ENCODE results near the gene CYP39A1.
"Not testable (repeated sequence)": the region's sequence is repeated elsewhere in the genome, so short reads cannot be mapped to it uniquely, and the experiment has no call there.

CYP39A1 gene

GRCh38 chr6:46674410-46674809, 21.8 kb upstream of the CYP39A1 start:
- no peaks in the 10 kb centered on the region for H3K27me3 ChIP-seq (ENCODE audit: control insufficient read depth, insufficient read depth, low read length)
- no peak overlapping the region for H3K9ac ChIP-seq (ENCODE audit: low read length)
- no peak overlapping the region for H3K4me3 ChIP-seq (ENCODE audit: low read length)
- no peaks in the 10 kb centered on the region for H3K36me3 ChIP-seq (ENCODE audit: control insufficient read depth, insufficient read depth, low read length)
- no peaks in the 10 kb centered on the region for H3K4me1 ChIP-seq (ENCODE audit: control insufficient read depth, insufficient read depth, low read length)
- H3K27ac ChIP-seq (ENCODE audit: low read depth, low read length): no peak overlapping the region

DNA sequence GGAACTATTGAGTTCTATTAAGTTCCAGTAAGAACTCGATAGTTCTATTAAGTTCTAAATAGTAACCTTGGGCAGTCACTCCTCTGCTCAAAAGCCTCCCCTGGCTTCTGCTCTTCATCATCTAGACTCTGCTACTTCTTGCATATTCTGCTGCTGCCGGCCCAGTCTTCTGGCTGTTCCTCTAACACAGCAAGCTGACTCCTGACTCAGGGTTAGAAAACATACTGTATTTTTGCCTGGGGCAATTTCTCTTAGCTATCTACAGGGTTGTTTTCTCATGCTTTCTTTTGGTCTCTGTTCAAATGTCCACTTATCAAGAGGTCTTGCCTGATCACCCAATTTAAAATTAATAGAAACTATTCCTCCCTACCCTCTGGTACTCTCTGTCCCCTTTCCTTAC, 14.8 kb upstream of the CYP39A1 start:
- Histone ChIP-seq H3K4me1 (ENCODE audit: control insufficient read depth, insufficient read depth, low read length) (no peaks in the 10 kb centered on the region), H3K4me3 (ENCODE audit: low read length) (no peak overlapping the region), H3K36me3 (ENCODE audit: control insufficient read depth, insufficient read depth, low read length) (no peaks in the 10 kb centered on the region), H3K9ac (ENCODE audit: low read length) (no peak overlapping the region), H3K27ac (ENCODE audit: low read depth, low read length) (no peak overlapping the region), H3K27me3 (ENCODE audit: control insufficient read depth, insufficient read depth, low read length) (no peaks in the 10 kb centered on the region)

DNA sequence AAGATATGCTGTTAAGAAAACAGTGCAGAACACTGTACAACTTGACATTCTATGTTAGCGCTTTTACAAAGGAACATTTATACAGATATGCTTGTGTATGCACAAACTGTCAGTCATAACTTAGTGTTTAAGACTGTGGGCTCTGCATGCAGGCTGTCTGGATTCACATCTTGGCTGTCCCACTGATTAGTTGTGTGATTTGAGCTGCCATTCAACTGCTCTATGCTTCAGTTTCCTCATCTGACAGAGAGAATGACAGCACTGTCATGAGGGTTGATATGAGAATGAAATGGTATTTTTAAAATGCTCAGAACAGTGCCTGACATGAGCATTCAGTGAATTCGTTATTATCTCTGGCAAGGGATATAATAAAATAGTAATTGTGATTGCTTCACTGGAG, 8.9 kb upstream of the CYP39A1 start:
- no peak overlapping the region for H3K27ac ChIP-seq (ENCODE audit: low read depth, low read length)
- no peaks in the 10 kb centered on the region for H3K4me1 ChIP-seq (ENCODE audit: control insufficient read depth, insufficient read depth, low read length)
- no peak overlapping the region for H3K4me3 ChIP-seq (ENCODE audit: low read length)
- no peaks in the 10 kb centered on the region for H3K27me3 ChIP-seq (ENCODE audit: control insufficient read depth, insufficient read depth, low read length)
- no peak overlapping the region for H3K9ac ChIP-seq (ENCODE audit: low read length)
- no peaks in the 10 kb centered on the region for H3K36me3 ChIP-seq (ENCODE audit: control insufficient read depth, insufficient read depth, low read length)

DNA sequence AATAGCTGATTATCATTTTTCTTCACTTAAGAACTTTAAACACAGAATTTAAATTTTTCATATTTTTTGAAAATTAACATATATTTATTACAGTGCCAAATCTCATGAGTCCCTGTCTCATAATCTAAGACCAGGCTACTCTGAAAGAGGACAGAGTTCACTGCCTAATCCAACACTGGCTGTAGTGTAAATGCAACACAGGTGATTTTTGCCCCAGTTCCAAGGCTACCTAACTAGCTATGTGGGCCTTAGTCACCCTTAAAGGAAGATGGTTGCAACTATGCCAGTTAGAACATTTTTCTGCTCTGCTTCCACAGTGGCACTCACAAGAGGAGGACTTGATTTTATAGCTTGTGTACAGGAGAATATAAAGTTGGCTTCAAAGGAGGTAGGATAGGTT, 5.0 kb upstream of the CYP39A1 start:
- Histone ChIP-seq H3K27me3 (ENCODE audit: control insufficient read depth, insufficient read depth, low read length) (no peaks in the 10 kb centered on the region), H3K36me3 (ENCODE audit: control insufficient read depth, insufficient read depth, low read length) (no peaks in the 10 kb centered on the region), H3K27ac (ENCODE audit: low read depth, low read length) (no peak overlapping the region), H3K4me3 (ENCODE audit: low read length) (no peak overlapping the region), H3K4me1 (ENCODE audit: control insufficient read depth, insufficient read depth, low read length) (peaks cover 2% of the 10 kb centered on the region), H3K9ac (ENCODE audit: low read length) (no peak overlapping the region)

DNA sequence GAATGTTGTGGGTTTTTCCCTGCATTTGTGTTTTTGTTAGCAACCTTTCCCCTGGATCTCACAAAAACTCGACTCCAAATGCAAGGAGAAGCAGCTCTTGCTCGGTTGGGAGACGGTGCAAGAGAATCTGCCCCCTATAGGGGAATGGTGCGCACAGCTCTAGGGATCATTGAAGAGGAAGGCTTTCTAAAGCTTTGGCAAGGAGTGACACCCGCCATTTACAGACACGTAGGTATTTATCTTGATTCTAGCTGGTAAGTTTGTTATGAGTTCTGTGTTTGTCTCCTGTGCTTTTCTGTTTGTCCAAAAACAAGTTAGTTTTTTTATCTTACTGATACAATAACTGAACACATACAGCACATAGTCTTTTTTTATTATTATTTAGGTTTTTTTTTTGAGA, 3.2 kb upstream of the CYP39A1 start:
- Histone ChIP-seq H3K27ac (ENCODE audit: low read depth, low read length) (no peak overlapping the region), H3K4me1 (ENCODE audit: control insufficient read depth, insufficient read depth, low read length) (peaks cover 2% of the 10 kb centered on the region), H3K36me3 (ENCODE audit: control insufficient read depth, insufficient read depth, low read length) (no peaks in the 10 kb centered on the region), H3K4me3 (ENCODE audit: low read length) (no peak overlapping the region), H3K9ac (ENCODE audit: low read length) (no peak overlapping the region), H3K27me3 (ENCODE audit: control insufficient read depth, insufficient read depth, low read length) (no peaks in the 10 kb centered on the region)

DNA sequence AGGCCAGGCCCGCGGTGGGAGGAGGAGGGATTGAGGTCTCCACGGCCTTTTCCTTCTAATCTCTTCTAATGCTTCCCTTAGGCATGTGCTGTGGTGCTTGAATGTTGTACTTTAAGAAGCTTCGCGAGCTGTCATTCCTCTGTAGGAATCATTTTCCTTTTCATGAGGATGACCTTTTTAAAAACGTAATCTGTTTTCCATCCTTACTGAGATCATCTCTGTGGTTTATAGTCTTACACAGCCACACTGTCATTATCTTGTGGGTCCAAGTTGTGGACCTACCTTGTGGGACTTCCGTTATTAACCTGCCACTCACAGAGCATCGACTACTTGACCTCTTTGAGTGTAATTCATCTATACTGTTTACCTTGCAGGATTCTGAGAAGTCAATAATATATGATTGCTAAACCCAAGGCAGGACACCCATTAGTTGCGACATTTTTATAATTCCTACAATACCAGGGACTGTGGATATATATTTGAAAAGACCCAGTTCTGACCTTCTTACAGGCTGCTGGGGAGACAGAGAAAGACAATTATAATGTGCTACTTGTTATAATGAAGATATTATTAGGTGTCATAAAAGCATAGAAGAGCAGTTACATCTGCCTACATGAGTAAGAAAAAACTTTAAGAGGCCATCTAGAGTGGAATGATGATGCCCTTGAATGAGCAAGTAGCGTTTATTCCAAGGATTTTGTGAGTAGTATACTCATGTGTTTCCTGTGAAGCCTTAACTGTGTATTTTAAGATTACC, 999 bp upstream of the CYP39A1 start:
- Histone ChIP-seq H3K27me3 (ENCODE audit: control insufficient read depth, insufficient read depth, low read length) (no peaks in the 10 kb centered on the region), H3K9ac (ENCODE audit: low read length) (peak overlapping the region; percentile 57), H3K4me3 (ENCODE audit: low read length) (peak overlapping the region; percentile 98), H3K36me3 (ENCODE audit: control insufficient read depth, insufficient read depth, low read length) (no peaks in the 10 kb centered on the region), H3K4me1 (ENCODE audit: control insufficient read depth, insufficient read depth, low read length) (peaks cover 2% of the 10 kb centered on the region), H3K27ac (ENCODE audit: low read depth, low read length) (peak overlapping the region; percentile 85)

- H3K27ac ChIP-seq (ENCODE audit: low read depth, low read length): no peak overlapping the region
- no peaks in the 10 kb centered on the region for H3K27me3 ChIP-seq (ENCODE audit: control insufficient read depth, insufficient read depth, low read length)
- H3K9ac ChIP-seq (ENCODE audit: low read length): no peak overlapping the region
- peak overlapping the region; percentile 98 for H3K4me3 ChIP-seq (ENCODE audit: low read length)
- H3K4me1 ChIP-seq (ENCODE audit: control insufficient read depth, insufficient read depth, low read length): peaks cover 2% of the 10 kb centered on the region
- H3K36me3 ChIP-seq (ENCODE audit: control insufficient read depth, insufficient read depth, low read length): no peaks in the 10 kb centered on the region
These were observed 401 bp downstream of the CYP39A1 start for GRCh38 chr6:46652232-46652602.

GRCh38 chr6:46651816-46652215, 802 bp downstream of the CYP39A1 start:
- Histone ChIP-seq H3K27ac (ENCODE audit: low read depth, low read length) (no peak overlapping the region), H3K4me1 (ENCODE audit: control insufficient read depth, insufficient read depth, low read length) (peaks cover 2% of the 10 kb centered on the region), H3K9ac (ENCODE audit: low read length) (no peak overlapping the region), H3K4me3 (ENCODE audit: low read length) (peak overlapping the region; percentile 98), H3K36me3 (ENCODE audit: control insufficient read depth, insufficient read depth, low read length) (no peaks in the 10 kb centered on the region), H3K27me3 (ENCODE audit: control insufficient read depth, insufficient read depth, low read length) (no peaks in the 10 kb centered on the region)

DNA sequence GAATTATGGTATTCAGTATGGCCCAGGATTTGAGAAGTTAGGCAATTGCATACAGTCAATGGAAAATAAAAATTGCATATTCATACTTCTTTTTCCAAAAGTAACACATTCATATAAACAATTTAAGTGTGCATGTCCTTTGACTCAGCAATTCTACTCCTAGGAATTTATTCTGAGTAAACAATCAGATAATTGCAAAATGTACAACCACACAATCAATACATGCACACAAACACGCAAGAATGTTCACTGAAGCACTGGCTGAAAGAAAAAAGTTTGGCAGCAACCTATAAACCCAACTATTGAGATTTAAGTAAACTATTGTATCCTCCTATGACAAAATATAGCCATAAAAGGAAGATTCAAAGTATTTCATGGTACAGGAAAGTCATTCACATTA, 1.6 kb downstream of the CYP39A1 start:
- Histone ChIP-seq H3K27ac (ENCODE audit: low read depth, low read length) (no peak overlapping the region), H3K27me3 (ENCODE audit: control insufficient read depth, insufficient read depth, low read length) (no peaks in the 10 kb centered on the region), H3K36me3 (ENCODE audit: control insufficient read depth, insufficient read depth, low read length) (no peaks in the 10 kb centered on the region), H3K4me3 (ENCODE audit: low read length) (peak overlapping the region; percentile 19), H3K9ac (ENCODE audit: low read length) (no peak overlapping the region), H3K4me1 (ENCODE audit: control insufficient read depth, insufficient read depth, low read length) (peaks cover 2% of the 10 kb centered on the region)

DNA sequence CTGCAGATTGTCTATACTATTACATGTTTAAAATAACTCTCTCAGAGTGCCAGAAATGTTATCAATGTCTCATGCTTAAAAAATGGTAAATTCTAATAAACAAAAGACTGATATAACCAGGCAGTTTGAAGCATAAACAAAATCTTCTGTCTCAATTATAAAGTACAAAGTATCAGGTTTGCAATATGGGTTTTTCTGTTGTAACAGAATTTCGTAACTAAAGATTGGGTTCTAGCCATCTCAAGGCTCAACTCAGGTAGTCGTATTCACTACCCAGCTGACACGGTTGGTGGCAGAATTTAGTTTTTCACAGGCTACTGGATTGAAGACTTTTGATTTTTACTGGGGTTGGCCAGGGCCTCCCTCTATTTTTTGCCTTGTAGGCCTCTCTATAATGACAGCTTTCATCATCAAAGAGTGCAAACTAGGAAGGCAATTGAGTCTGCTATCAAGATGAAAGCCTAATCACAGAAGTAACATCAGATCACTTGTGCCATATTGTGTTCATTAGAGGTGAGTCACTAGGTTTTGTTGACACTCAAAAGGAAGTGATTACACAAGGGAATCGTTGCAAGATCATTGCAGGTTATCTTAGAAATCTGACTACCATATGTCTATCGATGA, 3.6 kb downstream of the CYP39A1 start:
- Histone ChIP-seq H3K27me3 (ENCODE audit: control insufficient read depth, insufficient read depth, low read length) (no peaks in the 10 kb centered on the region), H3K4me1 (ENCODE audit: control insufficient read depth, insufficient read depth, low read length) (peaks cover 2% of the 10 kb centered on the region), H3K9ac (ENCODE audit: low read length) (no peak overlapping the region), H3K4me3 (ENCODE audit: low read length) (no peak overlapping the region), H3K27ac (ENCODE audit: low read depth, low read length) (no peak overlapping the region), H3K36me3 (ENCODE audit: control insufficient read depth, insufficient read depth, low read length) (no peaks in the 10 kb centered on the region)

DNA sequence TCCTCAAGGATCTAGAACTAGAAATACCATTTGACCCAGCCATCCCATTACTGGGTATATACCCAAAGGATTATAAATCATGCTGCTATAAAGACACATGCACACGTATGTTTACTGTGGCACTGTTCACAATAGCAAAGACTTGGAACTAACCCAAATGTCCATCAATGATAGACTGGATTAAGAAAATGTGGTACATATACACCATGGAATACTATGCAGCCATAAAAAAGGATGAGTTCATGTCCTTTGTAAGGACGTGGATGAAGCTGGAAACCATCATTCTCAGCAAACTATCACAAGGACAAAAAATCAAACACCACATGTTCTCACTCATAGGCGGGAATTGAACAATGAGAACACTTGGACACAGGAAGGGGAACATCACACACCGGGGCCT, 4.5 kb downstream of the CYP39A1 start:
- not testable (repeated sequence) for H3K27ac ChIP-seq (ENCODE audit: low read depth, low read length); H3K4me1 ChIP-seq (ENCODE audit: control insufficient read depth, insufficient read depth, low read length); H3K4me3 ChIP-seq (ENCODE audit: low read length); H3K27me3 ChIP-seq (ENCODE audit: control insufficient read depth, insufficient read depth, low read length); H3K9ac ChIP-seq (ENCODE audit: low read length); H3K36me3 ChIP-seq (ENCODE audit: control insufficient read depth, insufficient read depth, low read length)

- Histone ChIP-seq H3K36me3 (ENCODE audit: control insufficient read depth, insufficient read depth, low read length) (no peaks in the 10 kb centered on the region), H3K4me3 (ENCODE audit: low read length) (no peak overlapping the region), H3K27me3 (ENCODE audit: control insufficient read depth, insufficient read depth, low read length) (no peaks in the 10 kb centered on the region), H3K4me1 (ENCODE audit: control insufficient read depth, insufficient read depth, low read length) (no peaks in the 10 kb centered on the region), H3K9ac (ENCODE audit: low read length) (no peak overlapping the region), H3K27ac (ENCODE audit: low read depth, low read length) (no peak overlapping the region)
These were observed 7.4 kb downstream of the CYP39A1 start for GRCh38 chr6:46645265-46645664.

Measured in rectal smooth muscle tissue (tissue), 1 donor.